Stimulated activated CD4-positive, alpha-beta T cell treated with anti-CD3 and anti-CD28 coated beads, Interleukin-4, amount 100 ng/mL, for 24 hours (primary cell): ENCODE results near the gene PLCL1.

Source experiments
- DNase-seq: peaks from one replicate; pipeline ENCODE4 v3.0.0-alpha.2; 2020

The PLCL1 gene

GRCh38 chr2:197858607-197859140 lies 54.3 kb downstream of the PLCL1 start:
- no peak for DNase-seq

- DNase-seq = no peak
These were observed 58.0 kb downstream of the PLCL1 start for GRCh38 chr2:197862246-197862955.

- DNase-seq = no peak
These were observed 59.4 kb downstream of the PLCL1 start for GRCh38 chr2:197863744-197864143.

- DNase-seq = no peak
These were observed 62.1 kb downstream of the PLCL1 start for GRCh38 chr2:197866455-197866854.

- DNase-seq = no peak
These were observed 62.6 kb downstream of the PLCL1 start for GRCh38 chr2:197867033-197867432.

- DNase-seq = no peak
These were observed 63.2 kb downstream of the PLCL1 start for GRCh38 chr2:197867624-197868023.

DNA sequence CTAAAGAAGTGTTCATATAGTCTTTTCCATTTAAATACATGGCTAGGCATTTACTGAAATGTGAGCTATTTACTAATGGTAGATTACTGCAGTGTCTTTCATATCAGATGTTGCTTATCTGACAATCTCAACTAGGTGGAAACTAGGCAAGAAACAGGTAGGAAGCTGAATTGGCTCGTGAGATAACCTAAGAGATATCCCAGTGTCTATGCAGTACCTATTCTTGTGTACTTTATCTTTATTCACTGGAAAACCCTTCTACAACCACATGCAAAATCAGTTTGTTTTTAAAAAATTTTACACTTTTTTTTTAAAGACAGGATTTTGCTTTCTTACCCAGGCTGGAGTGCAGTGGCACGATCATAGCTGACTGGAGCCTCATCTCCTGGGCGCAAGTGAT lies 63.8 kb downstream of the PLCL1 start:
- DNase-seq = no peak

GRCh38 chr2:197869041-197869440 lies 64.6 kb downstream of the PLCL1 start:
- no peak for DNase-seq

DNA sequence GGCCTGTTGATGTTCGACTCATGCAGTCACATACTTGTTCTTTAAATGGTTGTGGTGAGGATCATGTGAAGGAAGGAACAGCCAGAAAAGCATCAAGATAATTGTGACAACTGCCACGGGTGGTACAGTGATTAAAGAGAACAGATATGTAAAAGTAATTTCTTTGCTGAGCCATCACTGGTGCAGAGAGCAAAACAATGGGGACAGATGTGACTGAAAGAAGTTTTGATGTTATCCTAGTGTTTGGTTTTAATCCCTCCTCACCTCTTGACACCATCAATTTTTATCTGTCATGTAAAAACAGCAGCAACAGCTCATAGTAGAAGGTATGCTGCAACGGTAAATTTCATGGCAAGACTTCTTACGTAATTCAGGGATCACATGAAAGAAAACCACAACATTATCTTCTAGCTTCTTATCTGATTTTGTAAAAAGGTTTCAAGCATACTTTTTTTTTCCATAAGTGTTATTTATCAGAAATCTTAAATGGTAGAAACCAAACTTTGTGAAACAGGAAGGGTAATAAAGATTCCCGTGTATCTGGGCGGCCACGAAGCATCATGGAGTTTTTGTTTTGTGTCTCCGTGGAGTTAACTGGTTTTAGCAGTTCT lies 65.2 kb downstream of the PLCL1 start:
- DNase-seq = peak; percentile 30

DNA sequence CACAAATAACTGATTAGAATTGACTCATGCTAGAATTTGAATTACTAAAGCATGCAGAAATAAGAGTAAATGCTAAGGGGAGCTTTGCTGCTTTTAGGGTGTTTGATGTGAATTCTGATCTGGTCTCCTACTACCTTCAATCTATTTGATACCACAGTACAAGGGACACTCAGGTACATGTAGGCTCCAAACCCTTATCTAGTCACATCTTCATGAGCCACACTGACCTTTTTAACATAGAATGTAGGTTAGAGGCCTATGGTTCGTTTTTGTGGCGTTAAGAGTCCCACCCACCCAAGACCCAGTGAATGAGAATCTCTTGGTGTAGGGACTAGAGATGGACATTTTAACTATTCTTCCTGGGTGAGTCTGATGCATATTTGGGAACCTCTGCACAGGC lies 65.7 kb downstream of the PLCL1 start:
- no peak for DNase-seq

DNA sequence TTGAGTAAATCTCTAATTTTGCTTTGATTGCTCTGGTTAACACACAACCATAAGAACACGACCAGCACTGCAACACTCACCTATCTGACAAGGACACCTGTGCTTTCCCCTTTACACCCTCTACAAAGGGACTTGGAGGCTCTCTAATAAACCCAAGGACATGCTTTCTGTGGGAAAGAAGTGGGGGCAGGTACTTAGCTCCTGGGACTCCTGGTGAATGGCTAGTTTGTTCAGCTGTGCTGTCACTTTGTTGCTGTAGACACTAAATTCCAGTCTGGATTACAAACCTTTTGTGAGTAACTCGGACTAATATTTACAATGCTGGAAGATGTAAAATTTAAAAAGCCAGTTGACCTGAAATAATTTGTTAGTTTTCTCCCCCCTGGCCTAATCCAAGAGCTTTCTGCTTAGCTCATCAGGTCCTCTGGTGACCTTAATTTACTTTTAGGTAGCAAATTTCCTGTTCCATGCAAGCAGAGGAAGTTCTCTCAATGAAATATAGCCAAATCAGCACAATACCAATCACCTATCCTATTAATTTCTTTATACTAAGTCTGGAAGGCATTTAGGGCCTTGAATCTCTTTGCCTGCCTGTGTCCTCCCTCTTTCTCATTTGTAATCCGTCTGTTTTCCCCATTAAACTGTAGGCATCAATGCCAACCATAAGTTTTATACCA lies 67.5 kb downstream of the PLCL1 start:
- no peak for DNase-seq

DNA sequence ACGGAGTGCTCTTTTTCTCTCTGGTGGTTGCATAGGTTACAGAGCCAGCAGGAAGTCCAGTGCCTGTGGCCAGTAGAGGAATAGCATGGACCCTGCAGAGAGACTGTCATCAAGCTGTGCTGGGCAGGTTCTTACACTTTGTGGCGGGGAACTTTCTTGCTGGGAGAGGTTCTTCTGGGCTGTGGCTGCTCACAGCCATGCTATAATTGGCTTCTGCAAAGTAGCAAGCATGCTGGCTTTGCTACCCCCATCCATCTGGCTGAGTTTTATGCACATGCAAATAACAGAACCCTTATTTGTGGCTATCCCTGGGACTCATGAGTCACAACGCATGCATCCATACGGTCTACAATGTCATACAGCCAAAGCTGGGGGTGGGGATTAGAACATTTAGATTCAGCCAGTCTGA lies 68.9 kb downstream of the PLCL1 start:
- DNase-seq = no peak

GRCh38 chr2:197875763-197876162 lies 71.4 kb downstream of the PLCL1 start:
- no peak for DNase-seq

GRCh38 chr2:197876524-197876923 lies 72.1 kb downstream of the PLCL1 start:
- no peak for DNase-seq

DNA sequence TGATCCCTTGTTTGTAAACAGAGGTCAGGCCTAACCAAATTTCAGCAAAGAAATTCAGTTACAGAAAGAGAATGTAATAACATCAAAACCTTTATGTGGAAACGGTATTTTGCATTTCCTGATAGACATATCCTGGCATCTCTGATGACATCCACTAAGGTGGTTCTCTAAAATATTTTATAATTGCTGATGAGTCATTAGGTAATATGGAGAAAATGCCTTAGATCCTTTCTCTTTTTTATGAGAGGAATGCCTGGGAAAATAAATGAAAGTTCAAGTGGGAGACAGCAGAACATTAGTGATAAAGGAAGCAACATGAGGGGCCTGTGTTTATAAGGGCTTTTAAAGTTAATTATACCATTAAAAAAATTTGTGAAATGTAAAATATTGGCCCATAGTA lies 72.6 kb downstream of the PLCL1 start:
- DNase-seq = no peak

- no peak for DNase-seq
These were observed 74.4 kb downstream of the PLCL1 start for GRCh38 chr2:197878792-197879191.

DNA sequence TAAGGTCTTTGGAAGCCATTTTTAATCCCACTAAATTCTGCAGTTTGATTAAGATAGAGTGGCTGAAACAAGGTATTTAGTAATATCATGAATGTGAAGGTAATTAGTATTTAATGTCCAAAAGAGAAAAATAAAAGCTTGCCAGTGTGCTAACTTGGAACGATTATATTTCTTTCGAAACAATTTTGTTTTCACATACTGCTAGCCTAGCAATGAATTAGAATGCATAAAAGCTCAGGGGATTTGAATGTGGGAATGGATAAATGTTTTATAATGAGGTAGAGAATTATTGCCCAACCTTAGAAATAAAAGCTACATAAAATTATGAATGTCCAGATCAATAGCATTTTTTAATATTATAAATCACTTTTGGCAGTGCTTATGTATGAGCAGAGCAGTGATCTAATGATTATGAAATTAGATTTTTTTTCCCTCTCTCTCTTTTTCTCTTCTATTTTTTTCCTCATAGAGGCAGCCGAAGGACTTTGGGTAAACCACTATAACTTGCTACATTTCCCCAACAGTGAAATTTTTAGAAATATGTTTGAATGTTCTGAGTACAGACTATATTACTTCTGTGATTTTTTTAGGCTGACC lies 75.5 kb downstream of the PLCL1 start:
- no peak for DNase-seq

DNA sequence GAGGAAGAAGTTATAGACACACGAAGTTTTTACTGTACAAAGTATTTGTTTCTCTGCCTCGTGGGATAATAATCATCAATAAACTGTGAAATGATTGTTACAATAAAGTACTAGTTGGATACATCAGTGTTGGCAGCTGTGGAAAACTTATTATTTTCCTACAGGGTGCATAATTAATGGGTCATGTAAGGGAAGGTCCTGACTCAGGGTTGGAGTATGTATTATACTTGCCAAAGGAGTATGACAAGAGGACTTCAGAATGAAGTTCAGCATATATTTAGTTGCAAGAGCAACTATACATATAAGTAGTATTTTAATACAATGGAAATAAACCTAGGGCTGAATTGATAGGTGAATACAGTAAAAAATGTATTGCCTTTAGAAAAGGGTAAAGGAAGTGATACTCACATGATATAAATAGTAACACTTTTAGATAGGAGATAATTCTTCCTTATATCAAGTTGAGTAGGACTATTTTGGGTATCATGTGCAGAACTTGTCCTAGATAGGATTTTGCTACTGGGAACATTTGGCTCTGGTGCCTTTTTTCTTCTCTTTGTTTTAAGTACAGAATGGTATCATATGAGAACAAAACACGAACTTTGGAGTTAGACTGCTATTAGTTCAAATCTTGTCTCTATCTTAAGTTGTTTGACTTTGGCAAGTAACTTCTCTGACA lies 79.1 kb downstream of the PLCL1 start:
- DNase-seq = no peak

- DNase-seq = no peak
These were observed 79.9 kb downstream of the PLCL1 start for GRCh38 chr2:197884252-197884651.

DNA sequence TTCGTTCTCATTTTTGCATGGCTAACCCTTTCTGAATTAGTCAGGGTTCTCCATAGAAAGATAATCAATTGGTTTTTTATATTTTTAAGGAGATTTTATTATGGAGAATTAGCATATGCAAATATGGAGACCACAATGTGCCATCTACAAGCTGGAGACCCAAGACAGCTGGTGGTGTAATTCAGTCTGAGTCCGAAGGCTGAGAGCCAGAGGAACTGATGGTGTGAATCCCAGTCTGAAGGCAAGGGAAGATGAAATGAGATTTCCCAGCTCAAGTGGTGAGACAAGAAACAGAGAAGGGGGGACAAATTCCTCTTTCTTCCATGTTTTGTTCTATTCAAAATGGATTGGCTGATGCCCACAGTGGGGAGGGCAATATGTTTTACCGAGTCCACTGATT lies 80.7 kb downstream of the PLCL1 start:
- DNase-seq = no peak

GRCh38 chr2:197885587-197885986 lies 81.2 kb downstream of the PLCL1 start:
- DNase-seq = no peak

- DNase-seq = no peak
These were observed 83.9 kb downstream of the PLCL1 start for GRCh38 chr2:197888321-197888720.

- peak; percentile 58 for DNase-seq
These were observed 84.6 kb downstream of the PLCL1 start for GRCh38 chr2:197889041-197889440.
